Skeletal muscle tissue (tissue), 4 donors: ENCODE results near the gene COL8A2. TPM values are rescaled to one million over a fixed set of nuclear protein-coding genes. Genes with fewer than 3 reads are reported as not detected.
A peak's percentile ranks its signal among the peaks of the same experiment; 100 is the strongest.

ENCODE experiments used
- H3K27ac ChIP-seq: one replicate; pipeline ENCODE4 v1.7.0; 2013; ENCODE audit warnings: mild to moderate bottlenecking, low read depth, low read length, inconsistent platforms
- H3K27me3 ChIP-seq, 3 donors: one replicate each; pipeline ENCODE4 v1.7.0; 2013; ENCODE audit warnings: low read length in 3 of 3; ENCODE audit not compliant: control insufficient read depth in 3 of 3, insufficient read depth in 3 of 3
- H3K36me3 ChIP-seq, 3 donors: one replicate each; pipeline ENCODE4 v1.7.0; 2013; ENCODE audit warnings: low read length in 3 of 3; ENCODE audit not compliant: control insufficient read depth in 3 of 3, insufficient read depth in 3 of 3
- H3K4me1 ChIP-seq, 3 donors: one replicate each; pipeline ENCODE4 v1.7.0; 2013; ENCODE audit warnings: low read length in 3 of 3, mild to moderate bottlenecking in 3 of 3; ENCODE audit not compliant: control insufficient read depth in 3 of 3, insufficient read depth in 3 of 3
- H3K4me3 ChIP-seq, 3 donors: one replicate each; pipeline ENCODE4 v1.7.0; 2013; ENCODE audit warnings: low read length in 3 of 3
- H3K9ac ChIP-seq, 3 donors: one replicate each; pipeline ENCODE4 v1.7.0; 2013; ENCODE audit warnings: low read length in 3 of 3, mild to moderate bottlenecking in 3 of 3, moderate library complexity in 2 of 3, low read depth in 1 of 3
- H3K9me3 ChIP-seq, 3 donors: one replicate each; pipeline ENCODE4 v1.7.0; 2013; ENCODE audit warnings: low read length in 3 of 3; ENCODE audit not compliant: control insufficient read depth in 3 of 3
- total RNA-seq: library from RNA; depleted of rRNA; stranded (reverse); fragments of >200 nt; gene quantifications from one replicate; pipeline ENCODE4 v1.2.3, GENCODE V29; 2014
- donor health status: Osteomylitis.

Gene COL8A2
- total RNA-seq, 1 donor from 2014 or later, result 11.0 TPM

DNA sequence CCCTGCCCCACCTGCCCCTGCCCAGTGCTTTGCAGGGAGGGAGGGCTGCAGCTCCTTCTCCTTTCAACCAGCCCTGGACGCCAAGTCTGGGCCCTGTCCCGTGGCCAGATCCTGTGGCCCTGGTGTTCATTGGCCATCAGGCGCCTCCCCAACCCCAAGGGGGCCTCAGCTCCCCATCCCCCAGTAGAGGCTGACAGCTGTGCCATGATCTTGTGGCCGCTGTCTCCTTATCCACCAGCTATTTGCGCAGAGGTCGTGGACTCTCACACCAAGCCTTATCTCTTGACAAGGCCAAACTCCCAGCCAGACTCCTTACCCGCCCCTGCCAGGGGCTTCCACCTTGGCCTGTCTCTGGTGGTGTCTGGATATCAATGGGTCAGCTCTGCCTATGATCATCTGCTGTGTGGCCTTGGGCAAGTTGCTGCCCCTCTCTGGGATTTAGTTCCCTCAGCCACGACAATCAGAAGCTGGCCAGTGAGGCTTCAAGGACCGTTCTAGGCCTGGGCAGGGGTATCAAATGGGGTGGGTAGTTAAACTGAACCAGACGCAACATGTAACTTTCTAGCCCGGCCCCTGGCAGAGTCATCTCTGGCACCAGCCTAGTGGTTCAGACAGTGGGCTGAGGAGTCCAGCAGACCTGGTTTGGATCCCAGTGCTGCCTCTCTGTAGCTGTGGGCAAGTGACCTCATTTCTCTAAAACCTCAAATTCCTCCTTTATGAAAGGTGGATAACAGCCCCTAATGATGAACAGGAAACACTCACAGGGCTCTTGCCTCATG lies 3.3 kb upstream of the COL8A2 start:
- Histone ChIP-seq H3K27me3 (peaks cover 16 to 19% (median 19%) of the 10 kb centered on the region in 3 donors), H3K36me3 (no peaks in the 10 kb centered on the region), H3K9me3 (no peaks in the 10 kb centered on the region), H3K4me1 (peaks cover 2 to 5% (median 3%) of the 10 kb centered on the region in 3 donors), H3K9ac (no peak overlapping the region), H3K4me3 (no peak overlapping the region), H3K27ac (no peak overlapping the region)

DNA sequence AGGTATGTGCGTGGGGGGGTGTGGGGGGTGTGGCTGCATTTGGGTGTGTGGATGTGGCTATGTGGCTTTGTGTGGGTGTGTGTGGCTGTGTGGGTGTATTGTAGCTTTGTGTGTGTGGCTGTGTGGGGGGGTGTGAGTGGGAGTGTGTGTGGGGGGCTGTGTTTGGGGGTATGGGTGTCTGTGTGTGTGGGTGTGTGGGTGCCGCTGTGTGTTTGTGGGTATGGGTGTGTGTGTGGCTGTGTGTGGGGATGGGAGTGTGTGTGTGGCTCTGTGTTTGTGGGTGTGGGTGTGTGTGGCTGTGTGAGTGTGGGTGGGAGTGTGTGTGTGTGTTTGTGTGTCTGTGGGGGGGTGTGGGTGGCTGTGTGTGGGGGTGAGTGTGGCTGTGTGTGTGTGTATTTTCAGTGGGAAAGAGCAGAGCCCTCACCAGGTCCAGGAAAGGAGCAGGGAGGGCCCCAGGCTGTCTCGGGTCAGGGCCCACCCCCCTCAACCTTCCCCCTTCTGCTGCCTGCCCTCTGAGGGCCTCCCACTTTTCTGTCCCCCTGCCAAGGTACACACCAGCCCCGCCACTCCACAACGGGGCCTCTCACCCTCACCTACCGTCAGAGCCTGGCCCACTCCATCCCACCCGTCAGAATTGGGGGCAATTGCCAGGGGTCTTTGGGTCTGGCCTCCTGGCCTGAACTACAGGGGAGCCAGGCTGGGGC lies 1.9 kb upstream of the COL8A2 start:
- Histone ChIP-seq H3K9ac (no peak overlapping the region), H3K36me3 (no peaks in the 10 kb centered on the region), H3K4me1 (peaks cover 2 to 5% (median 3%) of the 10 kb centered on the region in 3 donors), H3K4me3 (no peak overlapping the region), H3K27ac (no peak overlapping the region), H3K27me3 (peaks cover 19% of the 10 kb centered on the region in 3 donors), H3K9me3 (no peaks in the 10 kb centered on the region)

DNA sequence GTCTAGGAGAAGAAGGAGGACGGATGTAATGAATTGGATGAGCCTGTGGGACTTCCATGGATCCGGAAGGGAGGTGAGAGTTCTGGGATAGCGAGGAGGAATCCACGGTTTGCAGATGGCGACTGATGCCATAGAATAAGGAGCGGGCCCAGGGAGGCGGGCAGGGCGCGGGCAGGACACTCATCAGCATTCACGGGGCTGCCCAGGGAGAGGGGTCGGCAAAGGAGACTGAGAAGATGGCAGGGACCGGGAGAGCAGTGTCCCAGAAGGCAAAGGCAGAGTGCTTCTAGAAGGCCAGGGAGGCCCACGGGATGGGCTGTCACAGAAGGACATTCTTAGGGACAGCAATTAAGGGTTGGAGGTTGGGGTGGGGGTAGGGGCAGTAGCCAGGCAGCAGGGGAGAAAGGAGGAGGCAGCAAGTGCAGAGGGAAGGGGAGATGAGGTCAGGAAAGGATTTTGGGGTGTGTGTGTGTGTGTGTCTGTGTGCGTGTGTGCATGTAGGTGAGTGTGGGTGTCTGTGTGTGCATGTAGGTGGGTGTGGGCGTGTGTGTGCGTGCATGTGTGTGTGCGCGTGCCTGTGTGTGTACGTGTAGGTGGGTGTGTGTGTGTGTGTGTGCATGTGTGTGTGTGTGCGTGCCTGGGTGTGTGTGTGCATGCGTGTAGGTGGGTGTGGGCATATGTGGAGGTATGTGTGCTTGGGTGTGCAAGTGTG lies 1.1 kb upstream of the COL8A2 start:
- peak overlapping the region in 1 of 3 donors; percentile 50 for H3K9ac ChIP-seq
- no peak overlapping the region for H3K4me3 ChIP-seq
- peaks cover 19% of the 10 kb centered on the region in 3 donors for H3K27me3 ChIP-seq
- peaks cover 2 to 5% (median 3%) of the 10 kb centered on the region in 3 donors for H3K4me1 ChIP-seq
- no peaks in the 10 kb centered on the region for H3K36me3 ChIP-seq
- H3K27ac ChIP-seq, result no peak overlapping the region
- H3K9me3 ChIP-seq, result no peaks in the 10 kb centered on the region

DNA sequence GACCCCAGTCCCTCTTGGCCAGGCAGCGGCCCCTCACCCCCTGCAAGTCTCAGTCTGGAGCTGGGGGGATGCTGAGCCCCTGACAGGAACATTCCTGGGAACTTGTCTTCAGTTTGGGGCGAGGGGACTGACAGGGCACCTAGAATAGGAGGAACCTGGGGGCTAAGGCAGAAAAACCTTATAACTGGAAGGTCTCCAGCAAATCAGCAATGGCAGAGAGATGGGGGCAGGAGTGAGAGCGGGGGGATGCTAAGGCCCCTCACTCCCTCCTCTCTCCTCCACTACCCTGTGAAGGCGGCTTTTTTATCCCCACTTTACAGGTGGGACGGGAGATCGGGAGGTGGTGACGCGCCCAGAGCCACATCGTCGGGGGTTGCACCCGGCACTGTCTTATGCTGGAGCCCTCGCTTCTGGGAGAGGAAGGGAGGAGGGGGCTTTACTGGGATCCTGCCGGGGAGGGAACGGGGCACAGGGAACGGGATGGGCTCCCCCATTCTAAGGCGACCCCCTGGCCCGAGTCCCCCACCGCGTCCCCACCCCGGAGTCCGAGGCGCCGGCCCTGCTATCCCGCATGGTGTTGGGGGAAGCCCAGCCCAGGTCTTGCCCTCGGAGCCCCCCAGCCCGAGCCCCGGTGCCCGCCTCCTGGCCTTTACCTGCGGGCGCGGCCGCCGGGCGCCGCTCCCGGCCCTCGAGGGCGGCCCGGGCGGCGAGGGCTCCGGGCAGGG lies 456 bp downstream of the COL8A2 start:
- no peak overlapping the region for H3K27ac ChIP-seq
- no peaks in the 10 kb centered on the region for H3K36me3 ChIP-seq
- H3K4me3 ChIP-seq, result no peak overlapping the region
- peaks cover 2 to 5% (median 3%) of the 10 kb centered on the region in 3 donors for H3K4me1 ChIP-seq
- no peaks in the 10 kb centered on the region for H3K9me3 ChIP-seq
- no peak overlapping the region for H3K9ac ChIP-seq
- peaks cover 19% of the 10 kb centered on the region in 3 donors for H3K27me3 ChIP-seq

DNA sequence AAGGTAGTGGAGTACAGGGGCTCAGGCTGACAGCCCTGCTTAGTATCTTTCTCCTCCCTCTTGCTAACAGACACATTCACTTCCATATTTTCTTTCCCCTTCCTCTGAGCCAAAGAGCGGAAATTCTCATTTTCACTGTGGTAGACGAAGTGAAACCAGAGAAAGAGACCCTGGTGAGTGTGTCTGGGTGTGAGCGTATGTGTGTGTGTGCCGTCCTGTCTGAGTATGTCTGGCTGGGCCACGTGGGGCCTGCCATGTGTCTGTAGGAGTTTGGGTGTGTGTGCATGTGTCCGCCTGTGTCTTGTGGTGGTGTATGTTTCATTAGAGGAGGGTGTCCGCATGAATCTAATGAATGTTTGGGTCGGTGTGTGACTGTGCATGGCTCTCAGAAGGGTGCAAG lies 1.7 kb downstream of the COL8A2 start:
- Histone ChIP-seq H3K4me1 (peaks cover 2 to 8% (median 5%) of the 10 kb centered on the region in 3 donors), H3K9me3 (no peaks in the 10 kb centered on the region), H3K27me3 (peaks cover 19% of the 10 kb centered on the region in 3 donors), H3K9ac (no peak overlapping the region), H3K27ac (no peak overlapping the region), H3K4me3 (no peak overlapping the region), H3K36me3 (no peaks in the 10 kb centered on the region)

DNA sequence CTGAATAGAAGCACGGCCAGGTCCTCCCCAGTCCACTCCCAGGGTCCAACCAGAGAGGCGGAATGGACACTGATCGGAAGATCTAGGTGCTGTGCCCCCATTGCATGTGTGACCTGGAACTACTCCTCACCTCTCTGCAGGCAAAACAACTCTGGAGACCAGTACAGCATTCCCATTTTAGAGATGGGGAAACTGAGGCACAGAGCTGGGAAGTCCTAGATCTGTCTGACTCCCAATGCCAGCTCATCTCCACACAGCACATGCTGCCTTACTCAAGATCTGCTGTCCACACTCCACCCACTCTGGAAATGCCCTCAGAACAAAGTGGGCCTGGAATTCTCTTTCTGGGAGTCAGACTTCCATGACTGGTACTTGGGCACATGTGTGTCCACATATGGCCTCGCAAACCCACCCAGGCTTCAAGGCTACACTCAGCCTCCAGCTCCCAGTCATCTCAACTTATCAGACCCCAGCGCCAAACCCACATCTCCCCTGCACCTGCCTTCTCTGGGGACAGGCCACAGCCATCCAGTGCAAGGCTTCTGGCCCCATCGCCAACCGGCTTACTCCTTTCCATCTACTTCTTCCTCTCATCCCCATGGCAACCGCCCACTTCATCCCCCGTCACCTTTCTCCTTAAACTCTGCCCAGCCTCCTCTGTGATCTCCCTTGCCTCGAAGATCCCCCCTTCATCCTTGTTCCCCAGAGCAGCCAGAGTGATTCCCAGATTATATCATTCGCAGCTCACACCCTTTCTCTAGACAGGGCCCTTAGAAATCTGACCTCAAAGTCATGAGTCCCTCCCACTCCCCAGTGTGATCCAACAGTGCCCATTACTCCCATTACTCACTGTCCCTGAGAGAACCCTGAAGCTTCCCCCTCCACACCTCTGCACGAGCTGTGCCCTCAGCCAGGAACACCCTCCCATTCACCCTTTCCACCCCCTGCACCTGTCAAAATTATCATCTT lies 2.7 kb downstream of the COL8A2 start:
- Histone ChIP-seq H3K9me3 (no peaks in the 10 kb centered on the region), H3K4me1 (peaks cover 2 to 8% (median 5%) of the 10 kb centered on the region in 3 donors), H3K9ac (no peak overlapping the region), H3K27ac (no peak overlapping the region), H3K27me3 (peaks cover 19% of the 10 kb centered on the region in 3 donors), H3K4me3 (no peak overlapping the region), H3K36me3 (no peaks in the 10 kb centered on the region)

DNA sequence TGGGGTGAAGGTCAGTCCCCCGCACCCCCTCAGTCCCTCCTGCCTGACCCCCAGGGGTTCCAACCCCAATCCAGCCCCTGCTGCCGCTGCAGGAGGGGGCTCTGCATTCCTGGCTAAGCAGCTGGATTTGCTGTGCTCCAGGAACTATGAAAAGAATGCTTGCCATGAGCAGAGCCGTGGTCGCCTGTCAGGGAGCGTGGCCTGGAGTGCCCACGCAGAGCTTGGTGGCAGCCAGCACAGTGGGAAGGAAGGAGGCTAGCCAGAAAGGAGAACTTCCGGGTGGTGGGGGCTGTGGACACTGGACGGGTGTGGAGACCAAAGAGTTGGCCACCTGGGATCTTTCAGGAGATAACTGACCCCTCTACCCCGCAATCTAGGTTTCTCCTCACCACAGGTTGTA lies 5.6 kb downstream of the COL8A2 start:
- H3K9me3 ChIP-seq, result no peaks in the 10 kb centered on the region
- H3K27ac ChIP-seq, result no peak overlapping the region
- H3K4me3 ChIP-seq, result no peak overlapping the region
- no peak overlapping the region for H3K9ac ChIP-seq
- H3K27me3 ChIP-seq, result peaks cover 6 to 10% (median 8%) of the 10 kb centered on the region in 3 donors
- no peaks in the 10 kb centered on the region for H3K36me3 ChIP-seq
- H3K4me1 ChIP-seq, result peaks cover 0 to 11% (median 0%) of the 10 kb centered on the region in 3 donors

DNA sequence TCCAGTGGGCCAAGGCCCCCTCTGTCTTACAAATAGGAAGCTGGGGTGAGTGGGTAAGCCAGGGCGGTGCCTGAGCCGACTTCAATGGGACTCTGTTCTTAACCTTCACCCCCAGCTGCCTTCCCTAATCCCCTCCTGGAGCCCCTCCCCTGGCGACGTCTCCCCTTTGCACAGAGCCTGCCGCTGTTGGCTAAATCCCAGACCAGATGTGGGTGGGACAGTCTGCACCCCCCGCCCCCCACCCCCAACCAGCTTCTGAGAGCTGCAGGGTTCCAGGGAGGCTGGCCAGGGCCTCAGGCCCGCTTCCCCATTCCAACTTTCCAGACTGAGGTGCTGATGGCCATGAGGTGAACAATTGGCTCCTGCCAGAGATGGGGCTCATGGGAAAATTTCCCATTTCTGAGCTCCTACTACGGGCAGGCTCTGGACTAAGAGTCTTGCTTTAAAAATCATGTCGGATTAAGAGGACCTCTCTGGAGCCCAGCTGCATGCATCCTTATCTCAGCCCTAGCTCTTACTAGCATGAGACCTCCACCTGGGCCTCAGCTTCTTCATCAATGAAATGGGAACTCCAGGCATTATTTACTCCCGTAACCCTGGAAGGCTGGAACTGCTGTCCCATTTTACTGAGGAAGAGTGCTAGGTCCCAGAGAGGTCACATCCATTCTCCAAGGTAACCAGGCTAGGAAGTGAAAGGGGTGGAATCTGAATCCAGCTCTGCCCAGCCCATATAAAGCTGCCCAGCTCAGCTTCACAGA lies 6.4 kb downstream of the COL8A2 start:
- Histone ChIP-seq H3K27ac (no peak overlapping the region), H3K9me3 (no peaks in the 10 kb centered on the region), H3K9ac (no peak overlapping the region), H3K36me3 (no peaks in the 10 kb centered on the region), H3K4me3 (no peak overlapping the region), H3K4me1 (peaks cover 0 to 11% (median 0%) of the 10 kb centered on the region in 3 donors), H3K27me3 (peaks cover 0 to 4% (median 3%) of the 10 kb centered on the region in 3 donors)
